Smooth muscle cell (in vitro differentiated cells): ENCODE measurements around the gene SIGLEC7. TPM values are rescaled to one million over a fixed set of nuclear protein-coding genes. Genes with fewer than 3 reads are reported as not detected.

Experiments
- DNase-seq: peaks from one replicate; lab custom pipeline; 2025; ENCODE audit not compliant: unreplicated experiment; lab: John Stamatoyannopoulos, UW
- H2AFZ ChIP-seq: fragments of 200-600 bp; sonication (generic); 2 replicates; pipeline ENCODE4 v1.6.0; 2016; ENCODE audit warnings: antibody characterized with exemption, low read depth, mild to moderate bottlenecking
- H3F3A ChIP-seq: fragments of 200-600 bp; sonication (generic); 2 replicates; pipeline ENCODE4 v1.6.0; 2017; ENCODE audit warnings: antibody characterized with exemption, low read depth
- H3K27ac ChIP-seq: fragments of 200-600 bp; sonication (generic); 2 replicates; pipeline ENCODE4 v1.5.1; 2016; ENCODE audit warnings: low read depth, mild to moderate bottlenecking
- H3K27me3 ChIP-seq: fragments of 200-600 bp; sonication (generic); 2 replicates; pipeline ENCODE4 v1.6.1; 2016; ENCODE audit warnings: low read depth, mild to moderate bottlenecking
- H3K36me3 ChIP-seq: fragments of 200-600 bp; sonication (generic); 2 replicates; pipeline ENCODE4 v1.5.1; 2016; ENCODE audit warnings: low read depth
- H3K4me1 ChIP-seq: fragments of 200-600 bp; sonication (generic); 2 replicates; pipeline ENCODE4 v1.5.1; 2016; ENCODE audit warnings: low read depth
- H3K4me2 ChIP-seq: fragments of 200-600 bp; sonication (generic); 2 replicates; pipeline ENCODE4 v1.6.0; 2016; ENCODE audit warnings: mild to moderate bottlenecking
- H3K4me3 ChIP-seq: fragments of 200-600 bp; sonication (generic); 2 replicates; pipeline ENCODE4 v1.5.1; 2016; ENCODE audit warnings: mild to moderate bottlenecking
- H3K79me2 ChIP-seq: fragments of 200-600 bp; sonication (generic); 2 replicates; pipeline ENCODE4 v1.6.0; 2016; ENCODE audit warnings: low read depth, mild to moderate bottlenecking
- H3K9ac ChIP-seq: fragments of 200-600 bp; sonication (generic); 2 replicates; pipeline ENCODE4 v1.6.0; 2016; ENCODE audit warnings: low read depth
- H3K9me3 ChIP-seq: fragments of 200-600 bp; sonication (generic); replicated peaks from 2 replicates; pipeline ENCODE4 v1.5.1; 2016; ENCODE audit warnings: low read depth
- H4K20me1 ChIP-seq: fragments of 200-600 bp; sonication (generic); 2 replicates; pipeline ENCODE4 v1.6.0; 2016; ENCODE audit warnings: low read depth
- WGBS: methylation state at CpG from one replicate; pipeline ENCODE4 v1.1.7; 2016; ENCODE audit warnings: low lambda C conversion rate; 5-methylcytosine and 5-hydroxymethylcytosine counted together
- polyA plus RNA-seq: library from polyadenylated mRNA; unstranded; fragments of >200 nt; fragmentation: Nextera tagmentation; extraction: Ambion mirVana; gene quantifications from 2 replicates; pipeline ENCODE4 v1.2.1, GENCODE V29; 2016
- total RNA-seq: library from RNA; depleted of rRNA; stranded (reverse); fragments of >200 nt; gene quantifications from 2 replicates; pipeline ENCODE4 v1.2.3, GENCODE V29; 2014
- TF ChIP-seq, protein P1 (sequence below): fragments of 200-600 bp; sonication (generic); IDR thresholded peaks from 2 replicates; pipeline ENCODE4 v1.5.1; 2017; ENCODE audit warnings: borderline replicate concordance, mild to moderate bottlenecking, antibody characterized with exemption; ENCODE audit not compliant: insufficient read depth, poor library complexity, severe bottlenecking

Gene SIGLEC7
- total and polyA plus RNA-seq, 2 experiments from 2014 or later = not detected

DNA sequence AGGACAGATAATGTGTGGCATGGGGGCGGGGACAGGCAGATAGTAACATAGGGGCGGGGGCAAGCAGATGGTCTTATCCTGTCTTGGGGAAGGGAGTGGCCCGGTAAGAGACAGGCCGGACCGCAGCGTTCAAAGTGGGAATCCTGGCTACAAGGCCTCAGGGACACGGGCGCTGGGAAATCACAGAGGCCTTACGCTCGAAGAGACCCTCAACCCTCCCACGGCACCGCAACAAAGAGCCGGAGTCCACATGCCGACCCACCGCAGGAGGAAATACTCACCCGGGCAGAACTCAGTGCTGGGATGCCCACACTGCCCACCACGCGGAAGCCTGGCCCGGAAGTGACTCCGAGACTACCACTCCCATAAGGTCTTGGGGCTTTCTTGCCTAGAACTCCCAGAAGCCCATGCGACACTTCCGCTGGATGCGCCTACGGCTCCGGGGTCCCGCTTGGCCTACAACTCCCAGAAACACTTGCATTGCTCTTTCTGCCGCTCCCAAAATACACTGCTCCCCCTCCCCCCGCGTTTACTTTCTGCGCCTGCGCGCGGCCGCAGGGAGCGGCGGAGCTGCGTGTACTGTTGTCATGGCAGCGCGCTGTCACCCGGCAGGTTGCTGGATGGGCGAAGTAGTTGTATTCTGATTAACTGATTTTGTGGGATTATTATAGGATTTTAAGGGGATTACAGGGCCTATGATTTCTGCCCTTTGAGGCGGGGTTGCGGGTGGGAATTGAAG, 33.9 kb upstream of the SIGLEC7 start, which contains the start of gene CTU1:
Gene CTU1 (minus strand): TSS at position 344 of the 739 bp plus-strand sequence. CDS start 3,840 bp downstream, outside the sequence.
- WGBS = under 1% methylated on average over 43 of the region's 43 CpGs
- no peaks in the 10 kb centered on the region for H3K36me3 ChIP-seq
- H3K27me3 ChIP-seq = no peaks in the 10 kb centered on the region
- peak within 1 kb of the TSS; percentile 72 for H3K4me3 ChIP-seq
- H3K4me2 ChIP-seq = peak within 1 kb of the TSS; percentile 90
- H4K20me1 ChIP-seq = no peaks in the 10 kb centered on the region
- peak within 1 kb of the TSS; percentile 78 for H3K9ac ChIP-seq
- peak within 1 kb of the TSS; percentile 60 for H3K27ac ChIP-seq
- no peaks in the 10 kb centered on the region for H3F3A ChIP-seq
- no peaks in the 10 kb centered on the region for H3K9me3 ChIP-seq
- peaks cover 12% of the 10 kb centered on the region for H3K79me2 ChIP-seq
- peak; percentile 88 for DNase-seq
- H2AFZ ChIP-seq = peak within 1 kb of the TSS; percentile 97
- TF ChIP-seq, protein P1, sequence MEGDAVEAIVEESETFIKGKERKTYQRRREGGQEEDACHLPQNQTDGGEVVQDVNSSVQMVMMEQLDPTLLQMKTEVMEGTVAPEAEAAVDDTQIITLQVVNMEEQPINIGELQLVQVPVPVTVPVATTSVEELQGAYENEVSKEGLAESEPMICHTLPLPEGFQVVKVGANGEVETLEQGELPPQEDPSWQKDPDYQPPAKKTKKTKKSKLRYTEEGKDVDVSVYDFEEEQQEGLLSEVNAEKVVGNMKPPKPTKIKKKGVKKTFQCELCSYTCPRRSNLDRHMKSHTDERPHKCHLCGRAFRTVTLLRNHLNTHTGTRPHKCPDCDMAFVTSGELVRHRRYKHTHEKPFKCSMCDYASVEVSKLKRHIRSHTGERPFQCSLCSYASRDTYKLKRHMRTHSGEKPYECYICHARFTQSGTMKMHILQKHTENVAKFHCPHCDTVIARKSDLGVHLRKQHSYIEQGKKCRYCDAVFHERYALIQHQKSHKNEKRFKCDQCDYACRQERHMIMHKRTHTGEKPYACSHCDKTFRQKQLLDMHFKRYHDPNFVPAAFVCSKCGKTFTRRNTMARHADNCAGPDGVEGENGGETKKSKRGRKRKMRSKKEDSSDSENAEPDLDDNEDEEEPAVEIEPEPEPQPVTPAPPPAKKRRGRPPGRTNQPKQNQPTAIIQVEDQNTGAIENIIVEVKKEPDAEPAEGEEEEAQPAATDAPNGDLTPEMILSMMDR = no peak
- H3K4me1 ChIP-seq = peaks cover 5% of the 10 kb centered on the region

DNA sequence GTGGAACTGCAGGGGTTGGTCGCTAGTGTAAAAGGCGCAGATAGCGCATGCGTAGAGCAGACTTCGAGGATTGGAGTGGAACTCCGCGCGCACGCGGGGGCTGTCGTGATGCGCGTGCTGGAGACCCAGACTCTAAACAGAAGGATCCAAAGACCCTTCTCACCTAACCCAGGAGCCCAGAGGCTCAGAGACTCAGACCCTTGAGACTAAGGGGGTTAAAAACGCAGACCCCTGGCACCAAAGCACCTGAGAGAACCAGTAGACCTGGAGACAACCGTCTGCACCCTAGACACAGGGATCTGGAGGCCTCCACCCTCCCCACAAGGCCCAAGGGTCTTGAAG, 33.3 kb upstream of the SIGLEC7 start:
- H3K9ac ChIP-seq = peak overlapping the region; percentile 25
- no peak overlapping the region for H3K27ac ChIP-seq
- H3K4me3 ChIP-seq = peak overlapping the region; percentile 72
- peaks cover under 1% of the 10 kb centered on the region for H3K27me3 ChIP-seq
- H4K20me1 ChIP-seq = no peaks in the 10 kb centered on the region
- H3F3A ChIP-seq = no peaks in the 10 kb centered on the region
- no peak for DNase-seq
- H2AFZ ChIP-seq = peak overlapping the region; percentile 97
- H3K36me3 ChIP-seq = no peaks in the 10 kb centered on the region
- H3K4me1 ChIP-seq = peaks cover 5% of the 10 kb centered on the region
- TF ChIP-seq, protein P1 = no peak
- peak overlapping the region; percentile 83 for H3K4me2 ChIP-seq
- 13% methylated on average over 13 of the region's 15 CpGs for WGBS
- peaks cover 12% of the 10 kb centered on the region for H3K79me2 ChIP-seq
- H3K9me3 ChIP-seq = no peaks in the 10 kb centered on the region

DNA sequence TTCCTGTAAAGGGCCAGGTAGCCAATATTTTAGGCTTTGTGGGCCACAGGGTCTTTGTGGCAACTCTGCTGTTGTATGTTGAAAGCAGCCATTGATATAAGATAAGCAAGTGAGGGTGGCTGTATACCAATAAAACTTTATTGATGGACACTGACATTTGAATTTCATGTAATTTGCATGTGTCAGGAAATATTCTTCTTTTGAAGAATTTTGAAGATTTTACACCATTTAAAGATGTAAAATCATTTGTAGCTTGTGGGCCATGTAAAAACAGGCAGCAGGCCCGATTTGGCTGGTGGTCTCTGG, 31.5 kb upstream of the SIGLEC7 start:
- H3K9me3 ChIP-seq = no peaks in the 10 kb centered on the region
- DNase-seq = no peak
- peaks cover 12% of the 10 kb centered on the region for H3K79me2 ChIP-seq
- H3K4me1 ChIP-seq = peaks cover 5% of the 10 kb centered on the region
- H3F3A ChIP-seq = no peaks in the 10 kb centered on the region
- H2AFZ ChIP-seq = no peak overlapping the region
- no peak overlapping the region for H3K4me3 ChIP-seq
- H3K27me3 ChIP-seq = peaks cover 3% of the 10 kb centered on the region
- WGBS = 76% methylated on average over 1 of the region's 1 CpG
- TF ChIP-seq, protein P1 = no peak
- no peaks in the 10 kb centered on the region for H3K36me3 ChIP-seq
- H3K27ac ChIP-seq = no peak overlapping the region
- H4K20me1 ChIP-seq = no peaks in the 10 kb centered on the region
- H3K9ac ChIP-seq = no peak overlapping the region
- H3K4me2 ChIP-seq = no peak overlapping the region

DNA sequence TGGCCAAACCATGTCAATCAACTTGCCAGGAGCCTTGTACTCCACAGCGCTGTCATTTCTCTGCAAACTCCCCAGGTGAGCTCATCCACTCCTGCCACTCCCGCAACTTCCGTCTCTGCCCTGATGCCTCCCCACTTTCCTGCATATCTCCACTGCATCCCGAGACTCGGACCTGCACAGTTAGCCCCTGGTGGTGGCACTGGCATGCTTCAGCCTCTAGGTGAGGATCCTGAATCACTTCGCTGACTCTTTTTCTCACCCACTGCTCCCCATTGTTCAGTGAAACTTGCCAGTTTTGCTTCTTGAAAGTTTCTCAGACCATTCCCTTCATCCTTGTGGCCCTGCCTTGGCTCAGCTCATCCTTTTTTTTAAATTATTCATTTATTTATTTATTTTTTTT, 30.5 kb upstream of the SIGLEC7 start:
- H4K20me1 ChIP-seq = no peaks in the 10 kb centered on the region
- WGBS = 49% methylated on average over 6 of the region's 6 CpGs

More for the DNA sequence above, 30.5 kb upstream of the SIGLEC7 start:
- H3K9ac ChIP-seq = no peak overlapping the region
- H3K27ac ChIP-seq = no peak overlapping the region
- H3F3A ChIP-seq = no peaks in the 10 kb centered on the region
- no peaks in the 10 kb centered on the region for H3K36me3 ChIP-seq
- H3K4me3 ChIP-seq = no peak overlapping the region
- H3K27me3 ChIP-seq = peaks cover 8% of the 10 kb centered on the region
- H3K79me2 ChIP-seq = peaks cover 9% of the 10 kb centered on the region
- peaks cover 5% of the 10 kb centered on the region for H3K4me1 ChIP-seq
- no peak for DNase-seq
- H2AFZ ChIP-seq = no peak overlapping the region
- no peaks in the 10 kb centered on the region for H3K9me3 ChIP-seq
- no peak overlapping the region for H3K4me2 ChIP-seq
- TF ChIP-seq, protein P1 = peak; percentile 11
